GM10266 (cell line): ENCODE data around the gene DHX57.

Experiments used
- DNase-seq: peaks from one replicate; pipeline ENCODE4 v3.0.0; 2012; ENCODE audit errors: extremely low spot score
- CTCF ChIP-seq: IDR thresholded peaks from 2 replicates; pipeline ENCODE4 v1.5.1; 2012; ENCODE audit warnings: mild to moderate bottlenecking, low read depth; ENCODE audit not compliant: control insufficient read depth, insufficient read depth; ENCODE audit errors: missing control alignments

DHX57 gene

GRCh38 chr2:38824906-38825305, 50.8 kb downstream of the DHX57 start:
- TF ChIP-seq CTCF, result no peak
- no peak for DNase-seq

GRCh38 chr2:38823386-38823785, 52.3 kb downstream of the DHX57 start:
- no peak for DNase-seq
- no peak for TF ChIP-seq CTCF

GRCh38 chr2:38818565-38818964, 57.2 kb downstream of the DHX57 start:
- DNase-seq, result no peak
- no peak for TF ChIP-seq CTCF

GRCh38 chr2:38815936-38816335, 59.8 kb downstream of the DHX57 start:
- TF ChIP-seq CTCF, result no peak
- DNase-seq, result no peak

- DNase-seq, result no peak
- TF ChIP-seq CTCF, result no peak
These were observed 65.2 kb downstream of the DHX57 start for GRCh38 chr2:38810488-38810887.

- no peak for DNase-seq
- TF ChIP-seq CTCF, result no peak
These were observed 67.1 kb downstream of the DHX57 start for GRCh38 chr2:38808677-38809076.

- DNase-seq, result no peak
- TF ChIP-seq CTCF, result no peak
These were observed 69.0 kb downstream of the DHX57 start for GRCh38 chr2:38806733-38807059.
